Measurements from ENCODE around the gene CHD1L.

Gene CHD1L

GRCh38 chr1:147338571-147338970, 96.1 kb downstream of the CHD1L start:
- no peak for TF ChIP-seq USF1 (IDR thresholded peaks at IDR 0.05)
- TF ChIP-seq, protein P1, sequence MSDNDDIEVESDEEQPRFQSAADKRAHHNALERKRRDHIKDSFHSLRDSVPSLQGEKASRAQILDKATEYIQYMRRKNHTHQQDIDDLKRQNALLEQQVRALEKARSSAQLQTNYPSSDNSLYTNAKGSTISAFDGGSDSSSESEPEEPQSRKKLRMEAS (IDR thresholded peaks at IDR 0.05): no peak
- no peak for TF ChIP-seq TAF1 (IDR thresholded peaks at IDR 0.05; ENCODE audit: low read depth)
- TF ChIP-seq YY1 (IDR thresholded peaks at IDR 0.05; ENCODE audit: low read depth): no peak

- no peak for TF ChIP-seq ZBTB7A (IDR thresholded peaks at IDR 0.05; ENCODE audit: low read depth)
- no peak for TF ChIP-seq REST (IDR thresholded peaks at IDR 0.05; ENCODE audit: low read depth)
- no peak for TF ChIP-seq CREB1 (IDR thresholded peaks at IDR 0.05; ENCODE audit: low read depth)
- no peak for TF ChIP-seq NFIC (IDR thresholded peaks at IDR 0.05)
- TF ChIP-seq EGR1 (IDR thresholded peaks at IDR 0.05): no peak
- TF ChIP-seq EP300 (IDR thresholded peaks at IDR 0.05; ENCODE audit: borderline replicate concordance): no peak
- TF ChIP-seq TAF1 (IDR thresholded peaks at IDR 0.05; ENCODE audit: low read depth): no peak
- no peak for TF ChIP-seq FOXM1 (IDR thresholded peaks at IDR 0.05; ENCODE audit: borderline replicate concordance, low read depth)
- no peak for TF ChIP-seq CEBPB (IDR thresholded peaks at IDR 0.05)
- no peak for TF ChIP-seq TCF12 (IDR thresholded peaks at IDR 0.05; ENCODE audit: low read depth)
- TF ChIP-seq RAD21 (IDR thresholded peaks at IDR 0.05; ENCODE audit: low read depth): no peak
- TF ChIP-seq TEAD4 (IDR thresholded peaks at IDR 0.05): no peak
- TF ChIP-seq YY1 (IDR thresholded peaks at IDR 0.05; ENCODE audit: low read depth): no peak
- TF ChIP-seq USF1 (IDR thresholded peaks at IDR 0.05): no peak
- TF ChIP-seq, protein P1 (IDR thresholded peaks at IDR 0.05): no peak
Measured at GRCh38 chr1:147341246-147341645, 98.8 kb downstream of the CHD1L start.

Measured in Ishikawa (cell line).